GM23338 (cell line): ENCODE results near the gene L3MBTL4. TPM values are rescaled to one million over a fixed set of nuclear protein-coding genes. Genes with fewer than 3 reads are reported as not detected.

Experiments used
- ATAC-seq: fragments of 200-7000 bp; cut with Tn5 transposase; 3 replicates; pipeline ENCODE4 v1.9.1; 2020
- DNase-seq: peaks from one replicate; pipeline ENCODE4 v3.0.0-alpha.2; 2015; ENCODE audit warnings: low spot score
- H2AFZ ChIP-seq: fragments of 200-600 bp; sonication (generic); 2 replicates; pipeline ENCODE4 v1.8.0; 2016; ENCODE audit warnings: antibody characterized with exemption, mild to moderate bottlenecking, moderate library complexity
- H3F3A ChIP-seq: fragments of 200-600 bp; sonication (generic); replicated peaks from 2 replicates; pipeline ENCODE4 v1.8.0; 2017; ENCODE audit warnings: antibody characterized with exemption, mixed run types, low read depth
- H3K27ac ChIP-seq: fragments of 200-600 bp; sonication (generic); 2 replicates; pipeline ENCODE4 v1.6.1; 2016; ENCODE audit warnings: low read depth
- H3K27me3 ChIP-seq: fragments of 200-600 bp; sonication (generic); 2 replicates; pipeline ENCODE4 v1.8.0; 2016; ENCODE audit warnings: mild to moderate bottlenecking, mixed run types, moderate library complexity; ENCODE audit not compliant: insufficient read depth
- H3K36me3 ChIP-seq: fragments of 200-600 bp; sonication (generic); 2 replicates; pipeline ENCODE4 v1.8.0; 2016; ENCODE audit warnings: mild to moderate bottlenecking; ENCODE audit not compliant: insufficient read depth
- H3K4me1 ChIP-seq: fragments of 200-600 bp; sonication (generic); 2 replicates; pipeline ENCODE4 v1.8.0; 2016; ENCODE audit warnings: mild to moderate bottlenecking, moderate library complexity; ENCODE audit not compliant: insufficient read depth
- H3K4me2 ChIP-seq: fragments of 200-600 bp; sonication (generic); 2 replicates; pipeline ENCODE4 v1.7.1; 2017; ENCODE audit warnings: mixed run types
- H3K4me3 ChIP-seq: fragments of 200-600 bp; sonication (generic); 2 replicates; pipeline ENCODE4 v1.6.1; 2016; ENCODE audit warnings: mixed run types
- H3K79me2 ChIP-seq: fragments of 200-600 bp; sonication (generic); replicated peaks from 2 replicates; pipeline ENCODE4 v1.8.0; 2017; ENCODE audit warnings: mild to moderate bottlenecking; ENCODE audit not compliant: insufficient read depth
- H3K9me2 ChIP-seq: fragments of 200-600 bp; sonication (generic); 2 replicates; pipeline ENCODE4 v1.8.0; 2017; ENCODE audit not compliant: insufficient read depth
- H4K20me1 ChIP-seq: fragments of 200-600 bp; sonication (generic); replicated peaks from 2 replicates; pipeline ENCODE4 v1.8.0; 2017; ENCODE audit warnings: mild to moderate bottlenecking; ENCODE audit not compliant: insufficient read depth
- H3K27ac Mint-ChIP-seq: 2 replicates; pipeline ENCODE4 v1.8.0; 2020; ENCODE audit warnings: inconsistent platforms, mild to moderate bottlenecking, moderate library complexity, mixed read lengths
- H3K27me3 Mint-ChIP-seq: 3 replicates; pipeline ENCODE4 v1.8.0; 2022; ENCODE audit warnings: low read depth, mild to moderate bottlenecking, moderate library complexity, mixed read lengths, inconsistent platforms; ENCODE audit not compliant: insufficient read depth, poor library complexity
- H3K36me3 Mint-ChIP-seq: 3 replicates; pipeline ENCODE4 v1.8.0; 2021; ENCODE audit warnings: low read depth, mild to moderate bottlenecking, inconsistent platforms, moderate library complexity, mixed read lengths
- H3K4me1 Mint-ChIP-seq: 3 replicates; pipeline ENCODE4 v1.8.0; 2020; ENCODE audit warnings: mild to moderate bottlenecking, inconsistent platforms, mixed read lengths
- H3K4me3 Mint-ChIP-seq: 3 replicates; pipeline ENCODE4 v1.8.0; 2021; ENCODE audit warnings: moderate library complexity, mild to moderate bottlenecking, inconsistent platforms, mixed read lengths
- H3K9me3 Mint-ChIP-seq: 3 replicates; pipeline ENCODE4 v1.8.0; 2020; ENCODE audit warnings: moderate library complexity, mild to moderate bottlenecking, inconsistent platforms, mixed read lengths
- ETS1 ChIP-seq: IDR thresholded peaks from 2 replicates; pipeline ENCODE4 v1.6.1; 2016; ENCODE audit warnings: antibody characterized with exemption
- EZH2 ChIP-seq: fragments of 200-600 bp; sonication (generic); IDR thresholded peaks from one replicate; pipeline ENCODE4 v1.8.0; 2017; ENCODE audit warnings: antibody characterized with exemption, mild to moderate bottlenecking, low read depth; ENCODE audit not compliant: unreplicated experiment
- EZH2phosphoT487 ChIP-seq: fragments of 200-600 bp; sonication (generic); IDR thresholded peaks from one replicate; pipeline ENCODE4 v1.8.1; 2018; ENCODE audit warnings: antibody characterized with exemption; ENCODE audit not compliant: unreplicated experiment
- JUNB ChIP-seq: IDR thresholded peaks from one replicate; pipeline ENCODE4 v1.6.1; 2016; ENCODE audit warnings: antibody characterized with exemption; ENCODE audit not compliant: unreplicated experiment
- NANOG ChIP-seq: IDR thresholded peaks from 2 replicates; pipeline ENCODE4 v1.6.1; 2016; ENCODE audit warnings: antibody characterized with exemption, borderline replicate concordance
- POLR2AphosphoS5 ChIP-seq: IDR thresholded peaks from 2 replicates; pipeline ENCODE4 v1.6.1; 2016; ENCODE audit warnings: antibody characterized with exemption, low read depth
- STAT1 ChIP-seq: IDR thresholded peaks from one replicate; pipeline ENCODE4 v1.6.1; 2016; ENCODE audit warnings: antibody characterized with exemption; ENCODE audit not compliant: unreplicated experiment
- ZNF114 ChIP-seq: fragments of 250-450 bp; sonication (Bioruptor Pico); IDR thresholded peaks from 2 replicates; pipeline ENCODE4 v1.5.0; 2020; ENCODE audit warnings: mild to moderate bottlenecking, moderate library complexity
- ZNF462 ChIP-seq: fragments of 250-450 bp; sonication (Bioruptor Pico); IDR thresholded peaks from 2 replicates; pipeline ENCODE4 v1.5.0; 2020; ENCODE audit warnings: mild to moderate bottlenecking, moderate library complexity
- polyA plus RNA-seq: library from polyadenylated mRNA; unstranded; fragments of >200 nt; fragmentation: Nextera tagmentation; extraction: Ambion mirVana; gene quantifications from 2 replicates; pipeline ENCODE4 v1.2.1, GENCODE V29; 2016
- total RNA-seq: library from RNA; depleted of rRNA; stranded (reverse); fragments of >200 nt; shearing (Covaris generic); gene quantifications from 2 replicates; pipeline ENCODE4 v1.2.3, GENCODE V29; 2014

L3MBTL4 gene
- total and polyA plus RNA-seq, 2 experiments from 2014 or later, result 0.48 to 2.8 TPM

GRCh38 chr18:6284761-6285160 lies 129.9 kb downstream of the L3MBTL4 start (continued):
- TF ChIP-seq ZNF462 (CRISPR knock-in tag) (no peak), STAT1 (no peak), ZNF114 (no peak), NANOG (no peak), POLR2AphosphoS5 (no peak), EZH2phosphoT487 (no peak), EZH2 (no peak)

GRCh38 chr18:6284300-6284699 lies 130.4 kb downstream of the L3MBTL4 start:
- H3K4me3 ChIP-seq, result no peak overlapping the region
- no peaks in the 10 kb centered on the region for H3F3A ChIP-seq
- no peaks in the 10 kb centered on the region for H3K27me3 ChIP-seq
- DNase-seq (no peak), ATAC-seq (no peak)
- Mint-ChIP-seq H3K27me3 (peaks cover 7% of the 10 kb centered on the region), H3K27ac (no peak overlapping the region), H3K9me3 (no peaks in the 10 kb centered on the region), H3K36me3 (no peaks in the 10 kb centered on the region), H3K4me1 (peaks cover 7% of the 10 kb centered on the region), H3K4me3 (no peak overlapping the region)
- no peak overlapping the region for H3K27ac ChIP-seq
- no peak overlapping the region for H2AFZ ChIP-seq
- no peaks in the 10 kb centered on the region for H4K20me1 ChIP-seq
- H3K9me2 ChIP-seq, result no peaks in the 10 kb centered on the region
- H3K4me2 ChIP-seq, result no peak overlapping the region
- H3K4me1 ChIP-seq, result peaks cover 9% of the 10 kb centered on the region; the same call in 1 of the 2 replicates
- H3K79me2 ChIP-seq, result no peaks in the 10 kb centered on the region
- H3K36me3 ChIP-seq, result no peaks in the 10 kb centered on the region
- TF ChIP-seq JUNB (no peak), ETS1 (no peak), NANOG (no peak), ZNF114 (no peak), ZNF462 (CRISPR knock-in tag) (no peak)
